ENCODE data around the gene PTBP3.

DNA sequence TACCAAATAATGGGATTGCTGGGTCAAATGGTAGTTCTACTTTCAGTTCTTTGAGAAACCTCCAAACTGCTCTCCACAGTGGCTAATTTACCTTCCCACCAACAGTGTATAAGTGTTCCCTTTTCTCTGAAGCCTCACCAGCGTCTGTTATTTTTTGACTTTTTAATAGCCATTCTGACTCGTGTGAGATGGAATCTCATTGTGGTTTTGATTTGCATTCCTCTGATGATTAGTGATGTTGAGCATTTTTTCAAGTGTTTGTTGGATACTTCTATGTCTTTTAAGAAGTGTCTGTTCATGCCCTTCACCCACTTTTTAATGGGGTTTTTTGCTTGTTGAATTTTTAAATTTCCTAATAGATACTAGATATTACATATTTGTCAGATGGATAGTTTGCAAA lies 129.9 kb downstream of the PTBP3 start:
- TF ChIP-seq, protein P1, sequence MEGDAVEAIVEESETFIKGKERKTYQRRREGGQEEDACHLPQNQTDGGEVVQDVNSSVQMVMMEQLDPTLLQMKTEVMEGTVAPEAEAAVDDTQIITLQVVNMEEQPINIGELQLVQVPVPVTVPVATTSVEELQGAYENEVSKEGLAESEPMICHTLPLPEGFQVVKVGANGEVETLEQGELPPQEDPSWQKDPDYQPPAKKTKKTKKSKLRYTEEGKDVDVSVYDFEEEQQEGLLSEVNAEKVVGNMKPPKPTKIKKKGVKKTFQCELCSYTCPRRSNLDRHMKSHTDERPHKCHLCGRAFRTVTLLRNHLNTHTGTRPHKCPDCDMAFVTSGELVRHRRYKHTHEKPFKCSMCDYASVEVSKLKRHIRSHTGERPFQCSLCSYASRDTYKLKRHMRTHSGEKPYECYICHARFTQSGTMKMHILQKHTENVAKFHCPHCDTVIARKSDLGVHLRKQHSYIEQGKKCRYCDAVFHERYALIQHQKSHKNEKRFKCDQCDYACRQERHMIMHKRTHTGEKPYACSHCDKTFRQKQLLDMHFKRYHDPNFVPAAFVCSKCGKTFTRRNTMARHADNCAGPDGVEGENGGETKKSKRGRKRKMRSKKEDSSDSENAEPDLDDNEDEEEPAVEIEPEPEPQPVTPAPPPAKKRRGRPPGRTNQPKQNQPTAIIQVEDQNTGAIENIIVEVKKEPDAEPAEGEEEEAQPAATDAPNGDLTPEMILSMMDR (IDR thresholded peaks at IDR 0.05; ENCODE audit: poor library complexity, severe bottlenecking): no peak
- TF ChIP-seq MXI1 (conservative IDR thresholded peaks at IDR 0.05; ENCODE audit: poor library complexity, severe bottlenecking): no peak
- no peak for TF ChIP-seq EZH2 (IDR thresholded peaks at IDR 0.05; ENCODE audit: borderline replicate concordance, insufficient read depth, low read length, poor library complexity, severe bottlenecking)
- no peak for TF ChIP-seq POLR2AphosphoS5 (IDR thresholded peaks at IDR 0.05)
- TF ChIP-seq, protein P2, sequence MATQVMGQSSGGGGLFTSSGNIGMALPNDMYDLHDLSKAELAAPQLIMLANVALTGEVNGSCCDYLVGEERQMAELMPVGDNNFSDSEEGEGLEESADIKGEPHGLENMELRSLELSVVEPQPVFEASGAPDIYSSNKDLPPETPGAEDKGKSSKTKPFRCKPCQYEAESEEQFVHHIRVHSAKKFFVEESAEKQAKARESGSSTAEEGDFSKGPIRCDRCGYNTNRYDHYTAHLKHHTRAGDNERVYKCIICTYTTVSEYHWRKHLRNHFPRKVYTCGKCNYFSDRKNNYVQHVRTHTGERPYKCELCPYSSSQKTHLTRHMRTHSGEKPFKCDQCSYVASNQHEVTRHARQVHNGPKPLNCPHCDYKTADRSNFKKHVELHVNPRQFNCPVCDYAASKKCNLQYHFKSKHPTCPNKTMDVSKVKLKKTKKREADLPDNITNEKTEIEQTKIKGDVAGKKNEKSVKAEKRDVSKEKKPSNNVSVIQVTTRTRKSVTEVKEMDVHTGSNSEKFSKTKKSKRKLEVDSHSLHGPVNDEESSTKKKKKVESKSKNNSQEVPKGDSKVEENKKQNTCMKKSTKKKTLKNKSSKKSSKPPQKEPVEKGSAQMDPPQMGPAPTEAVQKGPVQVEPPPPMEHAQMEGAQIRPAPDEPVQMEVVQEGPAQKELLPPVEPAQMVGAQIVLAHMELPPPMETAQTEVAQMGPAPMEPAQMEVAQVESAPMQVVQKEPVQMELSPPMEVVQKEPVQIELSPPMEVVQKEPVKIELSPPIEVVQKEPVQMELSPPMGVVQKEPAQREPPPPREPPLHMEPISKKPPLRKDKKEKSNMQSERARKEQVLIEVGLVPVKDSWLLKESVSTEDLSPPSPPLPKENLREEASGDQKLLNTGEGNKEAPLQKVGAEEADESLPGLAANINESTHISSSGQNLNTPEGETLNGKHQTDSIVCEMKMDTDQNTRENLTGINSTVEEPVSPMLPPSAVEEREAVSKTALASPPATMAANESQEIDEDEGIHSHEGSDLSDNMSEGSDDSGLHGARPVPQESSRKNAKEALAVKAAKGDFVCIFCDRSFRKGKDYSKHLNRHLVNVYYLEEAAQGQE (IDR thresholded peaks at IDR 0.05; ENCODE audit: borderline replicate concordance): no peak
- TF ChIP-seq EP300 (conservative IDR thresholded peaks at IDR 0.05; ENCODE audit: poor library complexity, severe bottlenecking): no peak
- TF ChIP-seq SMC3 (conservative IDR thresholded peaks at IDR 0.05; ENCODE audit: poor library complexity): no peak
- TF ChIP-seq RAD21 (conservative IDR thresholded peaks at IDR 0.05): no peak
- TF ChIP-seq TAF1 (IDR thresholded peaks at IDR 0.05; ENCODE audit: low read depth): no peak

All from neural cell (in vitro differentiated cells).